Measurements from ENCODE around the gene VGLL1. TPM values are rescaled to one million over a fixed set of nuclear protein-coding genes. Genes with fewer than 3 reads are reported as not detected.

The VGLL1 gene
- not detected for total RNA-seq
- long read RNA-seq: 0 reads

- intact Hi-C loops (cut with DNase I): no loop called here
- TF ChIP-seq CTCF (IDR thresholded peaks at IDR 0.05): no peak
- Histone ChIP-seq H3K27me3 (ENCODE audit: low read depth) (no peaks in the 10 kb centered on the region), H3K4me3 (no peak within 1 kb of the TSS), H3K36me3 (no peaks in the 10 kb centered on the region), H3K4me1 (no peaks in the 10 kb centered on the region), H3K27ac (no peak within 1 kb of the TSS), H3K9me3 (no peaks in the 10 kb centered on the region)
- no peak for DNase-seq
- no peak for ATAC-seq
Measured at GRCh38 chrX:136531951-136532350, at the start of gene VGLL1. TSS of gene VGLL1 (plus strand) at chrX:136532215. CDS start at chrX:136536021, 3,806 bp downstream.

- Histone ChIP-seq H3K9me3 (no peaks in the 10 kb centered on the region), H3K4me3 (no peak within 1 kb of the TSS), H3K27me3 (ENCODE audit: low read depth) (peaks cover 3% of the 10 kb centered on the region), H3K4me1 (no peaks in the 10 kb centered on the region), H3K36me3 (no peaks in the 10 kb centered on the region), H3K27ac (no peak within 1 kb of the TSS)
- DNase-seq (no peak), ATAC-seq (no peak)
- intact Hi-C loops (cut with DNase I): no loop called here
- TF ChIP-seq CTCF (IDR thresholded peaks at IDR 0.05): no peak
Measured at GRCh38 chrX:136487647-136488046, 44.4 kb upstream of the VGLL1 start, which contains the start of gene BRS3. TSS of gene BRS3 (plus strand) at chrX:136487947. CDS start at chrX:136488115, 168 bp downstream.

GRCh38 chrX:136488706-136489105 is 43.3 kb upstream of the VGLL1 start:
- peaks cover 3% of the 10 kb centered on the region for H3K27me3 ChIP-seq (ENCODE audit: low read depth)
- DNase-seq (no peak), ATAC-seq (no peak)
- H3K4me3 ChIP-seq: no peak overlapping the region
- no peak overlapping the region for H3K27ac ChIP-seq
- no peaks in the 10 kb centered on the region for H3K9me3 ChIP-seq
- TF ChIP-seq CTCF (IDR thresholded peaks at IDR 0.05): no peak
- intact Hi-C loops (cut with DNase I): no loop called here
- H3K36me3 ChIP-seq: no peaks in the 10 kb centered on the region
- H3K4me1 ChIP-seq: no peaks in the 10 kb centered on the region

GRCh38 chrX:136491832-136492231 is 40.2 kb upstream of the VGLL1 start:
- ATAC-seq: no peak
- no peak for DNase-seq
- H3K36me3 ChIP-seq: no peaks in the 10 kb centered on the region
- no peak overlapping the region for H3K4me3 ChIP-seq
- no peak overlapping the region for H3K27ac ChIP-seq
- peaks cover 3% of the 10 kb centered on the region for H3K27me3 ChIP-seq (ENCODE audit: low read depth)
- TF ChIP-seq CTCF (IDR thresholded peaks at IDR 0.05): no peak
- H3K9me3 ChIP-seq: no peaks in the 10 kb centered on the region
- no peaks in the 10 kb centered on the region for H3K4me1 ChIP-seq
- intact Hi-C loops (cut with DNase I): loop anchor here (10.0 kb wide), 1 partner anchor 507 kb away; the partner anchor contains the start of gene SLC9A6

GRCh38 chrX:136493011-136493410 is 39.0 kb upstream of the VGLL1 start:
- Histone ChIP-seq H3K4me3 (no peak overlapping the region), H3K9me3 (no peaks in the 10 kb centered on the region), H3K4me1 (no peaks in the 10 kb centered on the region), H3K27me3 (ENCODE audit: low read depth) (peaks cover 3% of the 10 kb centered on the region), H3K36me3 (no peaks in the 10 kb centered on the region), H3K27ac (no peak overlapping the region)
- intact Hi-C loops (cut with DNase I): loop anchor here (10.0 kb wide), 1 partner anchor 508 kb away; the partner anchor contains the start of gene SLC9A6
- ATAC-seq: no peak
- DNase-seq: no peak
- TF ChIP-seq CTCF (IDR thresholded peaks at IDR 0.05): no peak

All from lower lobe of right lung (tissue), 2 donors.